ENCODE measurements around the gene LRRC59.

Gene LRRC59

GRCh38 chr17:50389534-50389933 is 7.8 kb downstream of the LRRC59 start:
- H3K27ac ChIP-seq (ENCODE audit: low read depth in 2 of 2, low read length in 2 of 2), result no peak overlapping the region
- no peaks in the 10 kb centered on the region for H3K9me3 ChIP-seq (ENCODE audit: control insufficient read depth in 2 of 2, low read length in 2 of 2)
- no peaks in the 10 kb centered on the region for H3K27me3 ChIP-seq (ENCODE audit: control insufficient read depth in 2 of 2, insufficient read depth in 2 of 2, low read length in 2 of 2)
- no peak overlapping the region for H3K9ac ChIP-seq (ENCODE audit: low read depth in 1 of 2, low read length in 2 of 2)
- no peak overlapping the region for H3K4me3 ChIP-seq (ENCODE audit: low read length in 2 of 2)
- H3K36me3 ChIP-seq (ENCODE audit: control insufficient read depth in 2 of 2, insufficient read depth in 2 of 2, low read length in 2 of 2), result peaks cover 91 to 95% of the 10 kb centered on the region in 2 donors
- no peaks in the 10 kb centered on the region for H3K4me1 ChIP-seq (ENCODE audit: control insufficient read depth in 2 of 2, insufficient read depth in 2 of 2, low read length in 2 of 2)

GRCh38 chr17:50388728-50389127 is 8.6 kb downstream of the LRRC59 start:
- no peak overlapping the region for H3K27ac ChIP-seq (ENCODE audit: low read depth in 2 of 2, low read length in 2 of 2)
- peaks cover 91 to 94% of the 10 kb centered on the region in 2 donors for H3K36me3 ChIP-seq (ENCODE audit: control insufficient read depth in 2 of 2, insufficient read depth in 2 of 2, low read length in 2 of 2)
- H3K4me1 ChIP-seq (ENCODE audit: control insufficient read depth in 2 of 2, insufficient read depth in 2 of 2, low read length in 2 of 2), result no peaks in the 10 kb centered on the region
- no peaks in the 10 kb centered on the region for H3K9me3 ChIP-seq (ENCODE audit: control insufficient read depth in 2 of 2, low read length in 2 of 2)
- H3K4me3 ChIP-seq (ENCODE audit: low read length in 2 of 2), result no peak overlapping the region
- H3K27me3 ChIP-seq (ENCODE audit: control insufficient read depth in 2 of 2, insufficient read depth in 2 of 2, low read length in 2 of 2), result no peaks in the 10 kb centered on the region
- no peak overlapping the region for H3K9ac ChIP-seq (ENCODE audit: low read depth in 1 of 2, low read length in 2 of 2)

- Histone ChIP-seq H3K9me3 (ENCODE audit: control insufficient read depth in 2 of 2, low read length in 2 of 2) (no peaks in the 10 kb centered on the region), H3K9ac (ENCODE audit: low read depth in 1 of 2, low read length in 2 of 2) (no peak overlapping the region), H3K4me1 (ENCODE audit: control insufficient read depth in 2 of 2, insufficient read depth in 2 of 2, low read length in 2 of 2) (no peaks in the 10 kb centered on the region), H3K27me3 (ENCODE audit: control insufficient read depth in 2 of 2, insufficient read depth in 2 of 2, low read length in 2 of 2) (no peaks in the 10 kb centered on the region), H3K36me3 (ENCODE audit: control insufficient read depth in 2 of 2, insufficient read depth in 2 of 2, low read length in 2 of 2) (peaks cover 91% of the 10 kb centered on the region in 2 donors), H3K4me3 (ENCODE audit: low read length in 2 of 2) (no peak overlapping the region), H3K27ac (ENCODE audit: low read depth in 2 of 2, low read length in 2 of 2) (no peak overlapping the region)
Observed at GRCh38 chr17:50386510-50386909, 10.8 kb downstream of the LRRC59 start.

GRCh38 chr17:50382931-50383330 is 14.4 kb downstream of the LRRC59 start:
- no peaks in the 10 kb centered on the region for H3K27me3 ChIP-seq (ENCODE audit: control insufficient read depth in 2 of 2, insufficient read depth in 2 of 2, low read length in 2 of 2)
- no peak overlapping the region for H3K27ac ChIP-seq (ENCODE audit: low read depth in 2 of 2, low read length in 2 of 2)
- H3K9me3 ChIP-seq (ENCODE audit: control insufficient read depth in 2 of 2, low read length in 2 of 2), result no peaks in the 10 kb centered on the region
- no peaks in the 10 kb centered on the region for H3K4me1 ChIP-seq (ENCODE audit: control insufficient read depth in 2 of 2, insufficient read depth in 2 of 2, low read length in 2 of 2)
- no peak overlapping the region for H3K9ac ChIP-seq (ENCODE audit: low read depth in 1 of 2, low read length in 2 of 2)
- H3K36me3 ChIP-seq (ENCODE audit: control insufficient read depth in 2 of 2, insufficient read depth in 2 of 2, low read length in 2 of 2), result peaks cover 67 to 80% of the 10 kb centered on the region in 2 donors
- H3K4me3 ChIP-seq (ENCODE audit: low read length in 2 of 2), result no peak overlapping the region

GRCh38 chr17:50381920-50382319 is 15.4 kb downstream of the LRRC59 start:
- Histone ChIP-seq H3K27ac (ENCODE audit: low read depth in 2 of 2, low read length in 2 of 2) (no peak overlapping the region), H3K9ac (ENCODE audit: low read depth in 1 of 2, low read length in 2 of 2) (no peak overlapping the region), H3K9me3 (ENCODE audit: control insufficient read depth in 2 of 2, low read length in 2 of 2) (no peaks in the 10 kb centered on the region), H3K27me3 (ENCODE audit: control insufficient read depth in 2 of 2, insufficient read depth in 2 of 2, low read length in 2 of 2) (no peaks in the 10 kb centered on the region), H3K4me3 (ENCODE audit: low read length in 2 of 2) (no peak overlapping the region), H3K36me3 (ENCODE audit: control insufficient read depth in 2 of 2, insufficient read depth in 2 of 2, low read length in 2 of 2) (peaks cover 58 to 70% of the 10 kb centered on the region in 2 donors), H3K4me1 (ENCODE audit: control insufficient read depth in 2 of 2, insufficient read depth in 2 of 2, low read length in 2 of 2) (no peaks in the 10 kb centered on the region)

- Histone ChIP-seq H3K36me3 (ENCODE audit: control insufficient read depth in 2 of 2, insufficient read depth in 2 of 2, low read length in 2 of 2) (peaks cover 53 to 65% of the 10 kb centered on the region in 2 donors), H3K9ac (ENCODE audit: low read depth in 1 of 2, low read length in 2 of 2) (no peak overlapping the region)
Observed at GRCh38 chr17:50381260-50381815, 16.0 kb downstream of the LRRC59 start.

GRCh38 chr17:50380369-50381259 is 16.7 kb downstream of the LRRC59 start:
- no peaks in the 10 kb centered on the region for H3K27me3 ChIP-seq (ENCODE audit: control insufficient read depth in 2 of 2, insufficient read depth in 2 of 2, low read length in 2 of 2)
- H3K36me3 ChIP-seq (ENCODE audit: control insufficient read depth in 2 of 2, insufficient read depth in 2 of 2, low read length in 2 of 2), result peaks cover 46 to 58% of the 10 kb centered on the region in 2 donors
- peaks cover 0 to 6% of the 10 kb centered on the region in 2 donors for H3K4me1 ChIP-seq (ENCODE audit: control insufficient read depth in 2 of 2, insufficient read depth in 2 of 2, low read length in 2 of 2)
- H3K27ac ChIP-seq (ENCODE audit: low read depth in 2 of 2, low read length in 2 of 2), result no peak overlapping the region
- no peak overlapping the region for H3K9ac ChIP-seq (ENCODE audit: low read depth in 1 of 2, low read length in 2 of 2)
- no peak overlapping the region for H3K4me3 ChIP-seq (ENCODE audit: low read length in 2 of 2)
- no peaks in the 10 kb centered on the region for H3K9me3 ChIP-seq (ENCODE audit: control insufficient read depth in 2 of 2, low read length in 2 of 2)

More at GRCh38 chr17:50381260-50381815, 16.0 kb downstream of the LRRC59 start:
- no peaks in the 10 kb centered on the region for H3K27me3 ChIP-seq (ENCODE audit: control insufficient read depth in 2 of 2, insufficient read depth in 2 of 2, low read length in 2 of 2)
- H3K27ac ChIP-seq (ENCODE audit: low read depth in 2 of 2, low read length in 2 of 2), result no peak overlapping the region
- H3K9me3 ChIP-seq (ENCODE audit: control insufficient read depth in 2 of 2, low read length in 2 of 2), result no peaks in the 10 kb centered on the region
- no peak overlapping the region for H3K4me3 ChIP-seq (ENCODE audit: low read length in 2 of 2)
- peaks cover 0 to 3% of the 10 kb centered on the region in 2 donors for H3K4me1 ChIP-seq (ENCODE audit: control insufficient read depth in 2 of 2, insufficient read depth in 2 of 2, low read length in 2 of 2)

DNA sequence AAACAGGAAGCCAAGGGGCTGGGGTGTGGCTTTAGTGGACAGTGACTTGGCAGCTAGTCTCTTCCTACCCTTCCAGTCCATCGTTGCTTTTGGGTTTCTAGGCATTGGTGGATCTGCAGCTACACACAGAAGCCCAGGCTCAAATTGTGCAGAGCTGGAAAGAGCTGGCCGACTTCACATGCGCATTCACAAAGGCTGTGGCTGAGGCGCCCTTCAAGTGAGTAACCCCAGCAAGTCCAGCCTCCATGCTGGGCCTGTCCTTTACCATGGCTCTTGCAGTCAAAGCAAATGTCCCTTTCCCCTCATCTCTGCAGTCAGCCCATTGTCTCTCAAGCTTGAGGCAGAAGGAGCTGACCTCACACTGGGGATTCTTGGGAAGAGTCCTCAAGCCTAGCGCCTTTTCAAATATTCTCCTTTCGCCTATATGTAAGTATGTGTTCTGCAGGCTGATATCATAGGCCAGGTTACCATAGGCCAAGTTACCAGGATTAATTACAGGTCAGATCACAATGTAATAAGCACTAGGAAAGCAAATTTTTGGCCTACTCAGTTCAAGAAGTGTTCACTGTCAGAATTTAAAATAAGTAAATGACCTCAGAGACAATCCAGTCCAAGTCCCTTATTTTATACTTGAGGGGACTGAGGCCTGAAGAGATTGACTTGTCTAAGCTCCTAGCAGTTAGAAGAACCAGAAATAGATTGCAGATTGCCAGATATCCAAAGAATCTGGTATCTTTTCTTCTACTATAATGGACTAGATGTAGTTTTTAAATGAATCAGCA is 17.8 kb downstream of the LRRC59 start:
- Histone ChIP-seq H3K27me3 (ENCODE audit: control insufficient read depth in 2 of 2, insufficient read depth in 2 of 2, low read length in 2 of 2) (no peaks in the 10 kb centered on the region), H3K9me3 (ENCODE audit: control insufficient read depth in 2 of 2, low read length in 2 of 2) (no peaks in the 10 kb centered on the region), H3K27ac (ENCODE audit: low read depth in 2 of 2, low read length in 2 of 2) (no peak overlapping the region), H3K36me3 (ENCODE audit: control insufficient read depth in 2 of 2, insufficient read depth in 2 of 2, low read length in 2 of 2) (peaks cover 35 to 47% of the 10 kb centered on the region in 2 donors), H3K4me3 (ENCODE audit: low read length in 2 of 2) (no peak overlapping the region), H3K4me1 (ENCODE audit: control insufficient read depth in 2 of 2, insufficient read depth in 2 of 2, low read length in 2 of 2) (peaks cover 0 to 8% of the 10 kb centered on the region in 2 donors), H3K9ac (ENCODE audit: low read depth in 1 of 2, low read length in 2 of 2) (no peak overlapping the region)

DNA sequence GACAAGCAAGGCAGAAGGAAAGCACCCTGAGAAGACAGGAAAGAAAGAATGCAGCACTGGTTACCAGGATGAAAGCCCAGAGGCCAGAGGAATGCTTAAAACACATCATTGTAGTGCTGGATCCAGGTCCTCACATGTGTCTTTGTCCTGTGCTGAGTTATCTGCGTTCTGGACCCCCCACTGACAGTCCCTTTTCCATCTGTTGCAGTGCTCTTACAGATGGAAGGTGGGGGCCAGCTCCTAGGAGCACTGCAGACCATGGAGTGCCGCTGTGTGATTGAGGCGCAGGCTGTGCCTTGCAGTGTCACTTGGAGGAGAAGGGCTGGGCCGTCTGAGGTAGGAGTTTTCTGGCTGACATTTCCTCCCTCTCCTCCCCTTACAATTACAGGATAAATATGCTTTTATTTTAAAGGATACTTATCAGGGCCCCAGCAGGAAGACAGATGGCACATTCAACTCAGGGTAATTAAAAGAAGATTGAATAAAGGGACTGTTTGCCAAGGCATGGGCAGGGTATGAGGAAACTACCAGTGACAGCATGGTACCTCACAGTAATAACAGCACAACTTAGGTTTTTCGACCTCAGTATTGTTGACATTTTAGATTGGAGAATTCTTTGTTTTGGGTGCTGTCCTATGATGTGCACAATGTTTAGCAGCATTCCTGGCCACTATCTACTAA is 21.3 kb downstream of the LRRC59 start:
- H3K27me3 ChIP-seq (ENCODE audit: control insufficient read depth in 2 of 2, insufficient read depth in 2 of 2, low read length in 2 of 2), result no peaks in the 10 kb centered on the region
- peaks cover 16 to 23% of the 10 kb centered on the region in 2 donors for H3K4me1 ChIP-seq (ENCODE audit: control insufficient read depth in 2 of 2, insufficient read depth in 2 of 2, low read length in 2 of 2)
- peak overlapping the region in 1 of 2 donors; percentile 48 for H3K27ac ChIP-seq (ENCODE audit: low read depth in 2 of 2, low read length in 2 of 2)
- H3K4me3 ChIP-seq (ENCODE audit: low read length in 2 of 2), result peak overlapping the region in 1 of 2 donors; percentile 33
- H3K9me3 ChIP-seq (ENCODE audit: control insufficient read depth in 2 of 2, low read length in 2 of 2), result no peaks in the 10 kb centered on the region
- peaks cover 8 to 12% of the 10 kb centered on the region in 2 donors for H3K36me3 ChIP-seq (ENCODE audit: control insufficient read depth in 2 of 2, insufficient read depth in 2 of 2, low read length in 2 of 2)
- peak overlapping the region in 1 of 2 donors; percentile 17 for H3K9ac ChIP-seq (ENCODE audit: low read depth in 1 of 2, low read length in 2 of 2)

All from mucosa of rectum (tissue), 2 donors.